ENCODE results near the gene POLE3.

POLE3 gene

GRCh38 chr9:113364951-113365350 is 45.5 kb downstream of the POLE3 start:
- TF ChIP-seq FOXP2 (optimal IDR thresholded peaks at IDR 0.05; ENCODE audit: borderline replicate concordance, extremely low read depth, extremely low read length, insufficient read depth): no peak
- TF ChIP-seq, protein P1, sequence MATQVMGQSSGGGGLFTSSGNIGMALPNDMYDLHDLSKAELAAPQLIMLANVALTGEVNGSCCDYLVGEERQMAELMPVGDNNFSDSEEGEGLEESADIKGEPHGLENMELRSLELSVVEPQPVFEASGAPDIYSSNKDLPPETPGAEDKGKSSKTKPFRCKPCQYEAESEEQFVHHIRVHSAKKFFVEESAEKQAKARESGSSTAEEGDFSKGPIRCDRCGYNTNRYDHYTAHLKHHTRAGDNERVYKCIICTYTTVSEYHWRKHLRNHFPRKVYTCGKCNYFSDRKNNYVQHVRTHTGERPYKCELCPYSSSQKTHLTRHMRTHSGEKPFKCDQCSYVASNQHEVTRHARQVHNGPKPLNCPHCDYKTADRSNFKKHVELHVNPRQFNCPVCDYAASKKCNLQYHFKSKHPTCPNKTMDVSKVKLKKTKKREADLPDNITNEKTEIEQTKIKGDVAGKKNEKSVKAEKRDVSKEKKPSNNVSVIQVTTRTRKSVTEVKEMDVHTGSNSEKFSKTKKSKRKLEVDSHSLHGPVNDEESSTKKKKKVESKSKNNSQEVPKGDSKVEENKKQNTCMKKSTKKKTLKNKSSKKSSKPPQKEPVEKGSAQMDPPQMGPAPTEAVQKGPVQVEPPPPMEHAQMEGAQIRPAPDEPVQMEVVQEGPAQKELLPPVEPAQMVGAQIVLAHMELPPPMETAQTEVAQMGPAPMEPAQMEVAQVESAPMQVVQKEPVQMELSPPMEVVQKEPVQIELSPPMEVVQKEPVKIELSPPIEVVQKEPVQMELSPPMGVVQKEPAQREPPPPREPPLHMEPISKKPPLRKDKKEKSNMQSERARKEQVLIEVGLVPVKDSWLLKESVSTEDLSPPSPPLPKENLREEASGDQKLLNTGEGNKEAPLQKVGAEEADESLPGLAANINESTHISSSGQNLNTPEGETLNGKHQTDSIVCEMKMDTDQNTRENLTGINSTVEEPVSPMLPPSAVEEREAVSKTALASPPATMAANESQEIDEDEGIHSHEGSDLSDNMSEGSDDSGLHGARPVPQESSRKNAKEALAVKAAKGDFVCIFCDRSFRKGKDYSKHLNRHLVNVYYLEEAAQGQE (IDR thresholded peaks at IDR 0.05; ENCODE audit: insufficient read depth in 1 of 2, low read depth in 2 of 2, low read length in 2 of 2): no peak
- TF ChIP-seq SIN3A (IDR thresholded peaks at IDR 0.05; ENCODE audit: borderline replicate concordance, insufficient read depth, low read length): no peak
- no peak for TF ChIP-seq TAF1 (IDR thresholded peaks at IDR 0.05; ENCODE audit: borderline replicate concordance, insufficient read depth, low read length)
- TF ChIP-seq POLR2AphosphoS5 (IDR thresholded peaks at IDR 0.05; ENCODE audit: low read depth, low read length): no peak

- TF ChIP-seq TAF1 (IDR thresholded peaks at IDR 0.05; ENCODE audit: borderline replicate concordance, insufficient read depth, low read length) (no peak), FOXP2 (optimal IDR thresholded peaks at IDR 0.05; ENCODE audit: borderline replicate concordance, extremely low read depth, extremely low read length, insufficient read depth) (no peak)
These were observed 47.1 kb downstream of the POLE3 start for GRCh38 chr9:113363336-113363735.

GRCh38 chr9:113361304-113362018 is 49.0 kb downstream of the POLE3 start:
- TF ChIP-seq TAF1 (IDR thresholded peaks at IDR 0.05; ENCODE audit: borderline replicate concordance, insufficient read depth, low read length) (no peak), POLR2AphosphoS5 (IDR thresholded peaks at IDR 0.05; ENCODE audit: low read depth, low read length) (no peak), FOXP2 (optimal IDR thresholded peaks at IDR 0.05; ENCODE audit: borderline replicate concordance, extremely low read depth, extremely low read length, insufficient read depth) (no peak), SIN3A (IDR thresholded peaks at IDR 0.05; ENCODE audit: borderline replicate concordance, insufficient read depth, low read length) (no peak)
- TF ChIP-seq, protein P1 (IDR thresholded peaks at IDR 0.05; ENCODE audit: insufficient read depth in 1 of 2, low read depth in 2 of 2, low read length in 2 of 2): no peak

DNA sequence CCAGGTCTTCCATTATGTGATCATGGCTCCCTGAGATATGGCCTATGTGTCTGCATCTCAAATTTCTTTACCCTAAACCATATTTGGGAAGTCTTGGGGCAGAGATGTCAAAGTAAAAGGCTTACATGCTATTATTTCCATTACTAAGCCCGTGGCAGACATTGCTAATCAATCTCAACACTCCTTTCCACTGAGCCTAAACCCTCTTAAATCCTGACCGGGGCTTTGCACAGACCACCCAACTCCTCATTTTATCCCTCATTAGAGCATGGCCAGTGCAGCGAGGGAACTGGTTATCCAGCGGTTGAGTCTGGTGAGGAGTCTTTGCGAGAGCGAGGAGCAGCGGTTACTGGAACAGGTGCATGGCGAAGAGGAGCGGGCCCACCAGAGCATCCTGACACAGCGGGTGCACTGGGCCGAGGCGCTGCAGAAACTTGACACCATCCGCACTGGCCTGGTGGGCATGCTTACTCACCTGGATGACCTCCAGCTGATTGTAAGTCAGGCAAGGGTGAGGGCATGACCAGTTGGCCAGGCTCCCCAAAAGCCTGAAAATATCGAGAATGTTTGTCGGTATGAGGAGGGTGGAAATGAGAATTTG is 50.1 kb downstream of the POLE3 start:
- TF ChIP-seq SIN3A (IDR thresholded peaks at IDR 0.05; ENCODE audit: borderline replicate concordance, insufficient read depth, low read length): no peak
- TF ChIP-seq, protein P1 (IDR thresholded peaks at IDR 0.05; ENCODE audit: insufficient read depth in 1 of 2, low read depth in 2 of 2, low read length in 2 of 2): no peak
- no peak for TF ChIP-seq TAF1 (IDR thresholded peaks at IDR 0.05; ENCODE audit: borderline replicate concordance, insufficient read depth, low read length)
- TF ChIP-seq FOXP2 (optimal IDR thresholded peaks at IDR 0.05; ENCODE audit: borderline replicate concordance, extremely low read depth, extremely low read length, insufficient read depth): no peak
- no peak for TF ChIP-seq POLR2AphosphoS5 (IDR thresholded peaks at IDR 0.05; ENCODE audit: low read depth, low read length)

DNA sequence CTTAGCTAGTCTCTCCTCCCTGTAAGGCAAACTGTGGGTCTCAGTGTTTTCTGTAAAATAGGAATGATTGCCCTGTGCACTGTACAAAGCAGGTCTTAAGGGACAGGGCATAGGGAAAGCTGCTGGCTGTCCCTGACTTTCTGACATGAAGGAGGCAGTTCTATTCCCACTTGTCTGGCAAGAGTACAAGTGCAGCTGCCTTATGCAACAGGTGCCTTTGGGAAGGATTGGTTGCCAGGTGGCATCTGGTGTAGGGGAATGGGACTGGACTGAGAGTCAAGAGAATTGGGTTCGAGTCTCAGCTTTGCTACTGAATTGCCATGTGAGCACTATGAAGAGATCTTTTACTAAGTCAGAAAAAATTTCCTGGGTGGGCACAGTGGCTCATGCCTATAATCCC is 51.1 kb downstream of the POLE3 start:
- no peak for TF ChIP-seq FOXP2 (optimal IDR thresholded peaks at IDR 0.05; ENCODE audit: borderline replicate concordance, extremely low read depth, extremely low read length, insufficient read depth)
